CD1c-positive myeloid dendritic cell (primary cell): ENCODE measurements around the gene PTPRN2.
"Not testable (repeated sequence)": the region's sequence is repeated elsewhere in the genome, so short reads cannot be mapped to it uniquely, and the experiment has no call there.

Source experiments
- DNase-seq: peaks from one replicate; pipeline ENCODE4 v3.0.0-alpha.2; 2016; ENCODE audit errors: extremely low spot score

Gene PTPRN2

DNA sequence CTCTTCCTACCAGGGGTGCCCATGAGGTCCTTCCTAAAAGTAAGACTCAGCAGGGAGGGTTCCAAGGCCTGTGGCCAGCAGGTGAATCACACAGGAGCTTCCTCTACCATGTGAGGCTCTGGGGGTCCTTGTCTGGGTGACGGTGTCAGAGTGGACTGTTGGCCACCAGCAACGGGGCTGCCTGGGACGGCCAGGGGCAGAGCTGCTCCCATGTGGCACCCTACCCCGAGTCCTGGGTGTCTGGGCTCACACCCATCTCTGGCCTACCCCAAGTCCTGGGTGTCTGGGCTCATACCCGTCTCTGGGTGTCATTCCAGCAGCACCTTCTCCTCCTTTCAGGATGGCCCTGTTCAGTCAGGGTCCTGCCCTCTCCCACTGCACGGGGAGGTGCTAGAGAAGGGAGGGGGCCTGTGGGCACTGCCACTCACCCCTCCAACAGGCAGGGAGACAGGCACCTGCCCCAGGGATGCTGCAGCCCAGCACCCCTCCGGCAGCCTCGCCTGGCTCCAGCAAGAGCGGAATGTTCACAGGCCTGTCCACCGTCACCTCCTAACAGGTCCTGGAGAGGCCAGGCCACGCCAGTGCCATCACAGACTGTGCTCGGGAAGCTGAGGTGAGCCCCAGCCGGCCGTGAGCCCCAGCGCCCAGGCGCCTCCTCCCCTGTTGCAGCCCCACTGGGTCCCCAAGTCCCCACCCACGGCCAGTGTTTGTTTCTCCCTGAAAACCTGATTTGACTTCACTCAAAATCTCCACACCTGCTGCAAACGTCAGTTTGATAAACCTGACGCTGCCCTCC lies 143.7 kb downstream of the PTPRN2 start:
- no peak for DNase-seq

DNA sequence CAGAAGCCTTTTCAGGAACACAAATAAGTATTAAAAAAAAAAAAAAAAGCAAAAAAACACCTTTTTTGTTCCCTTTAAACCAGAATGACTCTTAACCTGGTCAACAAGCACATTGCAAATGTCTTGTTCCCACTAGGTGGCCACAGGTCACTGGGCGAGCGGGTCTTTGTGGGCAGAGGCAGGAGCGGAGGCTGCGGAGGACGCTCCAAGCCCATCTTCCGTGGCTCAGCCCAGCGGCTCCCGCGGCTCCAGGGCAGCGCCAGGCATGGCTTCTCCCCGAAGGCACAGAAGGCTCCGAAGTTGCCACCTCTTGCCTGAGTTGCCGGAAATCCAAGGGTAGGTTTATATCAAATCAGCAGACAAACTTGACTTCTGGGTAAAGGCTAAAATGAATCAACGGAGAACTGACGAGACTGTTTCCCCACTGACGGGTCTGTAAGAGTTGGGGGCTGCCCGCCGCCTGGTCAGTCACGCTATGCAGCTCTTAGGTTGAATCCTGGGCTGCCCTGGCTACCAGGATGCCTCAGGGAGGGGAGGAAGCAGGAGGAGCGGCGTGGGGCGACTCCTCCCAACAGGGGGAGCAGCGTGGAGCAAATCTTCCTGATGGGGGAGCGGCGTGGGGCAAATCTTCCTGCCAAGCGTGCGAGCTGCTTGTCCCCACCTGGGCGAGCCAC lies 144.5 kb downstream of the PTPRN2 start:
- no peak for DNase-seq

DNA sequence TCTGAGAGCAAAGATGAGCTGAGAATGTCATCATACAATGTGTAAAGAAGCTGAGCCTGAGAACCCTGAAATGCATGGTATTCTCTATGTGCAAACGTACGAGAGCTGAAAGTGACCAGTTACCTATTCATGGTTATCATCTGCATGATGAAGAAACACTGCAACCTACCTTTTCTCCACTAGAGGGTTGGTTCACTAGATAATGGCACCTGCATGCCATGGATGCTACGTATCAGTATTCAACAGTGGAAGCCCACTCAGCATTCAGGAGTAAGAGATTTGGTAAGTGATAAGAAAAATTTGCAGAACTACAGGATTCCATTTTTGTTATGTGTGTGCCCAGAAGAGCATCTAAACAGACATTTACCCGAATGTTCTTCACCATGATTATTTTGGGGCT lies 145.4 kb downstream of the PTPRN2 start:
- no peak for DNase-seq

DNA sequence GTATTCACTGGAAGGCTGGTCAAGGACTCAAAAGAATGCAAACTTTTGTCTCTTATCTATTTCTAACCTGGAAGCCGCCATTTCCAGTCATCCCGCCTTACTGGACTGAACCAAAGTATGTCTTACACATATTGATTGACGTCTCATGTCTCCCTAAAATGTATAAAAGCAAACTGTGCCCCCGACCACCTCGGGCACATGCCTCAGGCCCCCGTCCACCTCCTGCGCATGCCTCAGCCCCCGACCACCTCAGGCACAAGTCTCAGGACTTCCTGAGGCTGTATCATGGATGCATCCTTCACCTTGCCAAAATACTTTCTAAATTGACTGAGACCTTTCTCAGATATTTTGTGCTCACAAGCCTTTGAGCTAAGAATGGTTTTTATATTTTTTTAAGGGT lies 148.6 kb downstream of the PTPRN2 start:
- DNase-seq, result no peak

GRCh38 chr7:158432369-158433341 lies 155.0 kb downstream of the PTPRN2 start:
- no peak for DNase-seq

- DNase-seq, result no peak
These were observed 155.7 kb downstream of the PTPRN2 start for GRCh38 chr7:158431941-158432347.

GRCh38 chr7:158431055-158431940 lies 156.3 kb downstream of the PTPRN2 start:
- DNase-seq, result no peak

- DNase-seq, result no peak
These were observed 157.2 kb downstream of the PTPRN2 start for GRCh38 chr7:158430308-158431034.

DNA sequence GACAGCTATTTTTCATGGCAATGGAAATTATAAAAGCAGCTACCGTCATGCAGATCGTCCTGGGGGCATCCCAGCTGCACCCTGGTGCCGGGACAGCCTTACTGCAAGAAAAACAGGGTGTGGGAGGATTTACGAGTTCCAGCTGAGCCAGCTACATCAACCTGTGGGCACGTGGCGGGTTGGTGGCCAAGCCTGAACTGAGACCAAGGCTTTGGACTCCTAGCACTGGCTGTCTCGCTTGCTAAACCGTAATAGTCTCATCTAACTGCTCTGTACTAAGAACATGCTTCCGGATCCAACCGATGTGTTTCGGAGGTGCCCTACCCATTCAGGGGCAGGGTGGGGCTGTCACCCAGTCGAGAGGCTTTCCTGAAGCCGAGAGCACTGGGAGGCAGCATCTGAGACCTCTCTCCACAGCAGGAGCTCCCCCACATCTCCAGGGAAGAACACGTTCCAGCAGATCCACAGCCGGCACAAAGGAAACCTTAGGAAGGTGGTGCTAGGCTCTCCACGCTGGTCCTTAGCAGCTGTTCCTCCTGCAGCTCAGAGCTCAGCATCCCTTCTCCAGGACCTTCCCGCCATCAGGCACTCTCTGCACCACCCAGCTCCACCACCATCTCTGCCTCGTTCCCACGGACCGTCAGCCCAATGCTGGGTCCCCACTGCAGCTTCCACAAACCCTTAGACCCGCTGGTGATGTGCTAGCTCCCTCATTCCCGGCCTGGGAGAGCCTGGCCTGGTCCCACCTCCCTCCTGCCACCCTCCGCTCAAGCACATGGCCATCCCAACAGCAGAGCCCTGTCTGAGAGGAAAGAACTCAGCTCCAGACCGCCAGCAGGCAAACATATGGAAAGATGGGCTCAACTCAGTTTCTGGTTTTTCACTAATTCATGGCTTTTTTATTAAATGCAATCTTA lies 158.5 kb downstream of the PTPRN2 start:
- DNase-seq, result no peak

- no peak for DNase-seq
These were observed 159.3 kb downstream of the PTPRN2 start for GRCh38 chr7:158428131-158428836.

- DNase-seq, result not testable (repeated sequence)
These were observed 161.9 kb downstream of the PTPRN2 start for GRCh38 chr7:158425676-158426075.

DNA sequence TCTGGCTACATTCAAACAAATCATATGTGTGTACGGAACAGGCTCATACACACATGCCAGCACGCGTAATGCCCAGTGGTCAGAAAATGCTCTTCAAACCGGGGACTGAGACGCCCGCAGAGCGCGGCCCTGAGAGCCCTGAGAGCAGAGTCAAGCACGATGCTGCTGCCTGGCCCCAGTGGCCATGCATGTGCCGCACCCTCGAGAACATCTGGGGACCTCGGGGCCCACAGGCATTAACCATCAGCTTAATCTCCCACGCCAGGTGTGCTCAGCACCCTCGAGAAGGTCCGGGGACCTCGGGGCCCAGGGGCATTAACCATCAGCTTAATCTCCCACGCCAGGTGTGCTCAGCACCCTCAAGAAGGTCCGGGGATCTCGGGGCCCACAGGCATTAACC lies 163.1 kb downstream of the PTPRN2 start:
- DNase-seq, result no peak

GRCh38 chr7:158424011-158424410 lies 163.6 kb downstream of the PTPRN2 start:
- DNase-seq, result no peak

GRCh38 chr7:158422887-158423560 lies 164.6 kb downstream of the PTPRN2 start:
- no peak for DNase-seq

- no peak for DNase-seq
These were observed 165.3 kb downstream of the PTPRN2 start for GRCh38 chr7:158422196-158422886.

DNA sequence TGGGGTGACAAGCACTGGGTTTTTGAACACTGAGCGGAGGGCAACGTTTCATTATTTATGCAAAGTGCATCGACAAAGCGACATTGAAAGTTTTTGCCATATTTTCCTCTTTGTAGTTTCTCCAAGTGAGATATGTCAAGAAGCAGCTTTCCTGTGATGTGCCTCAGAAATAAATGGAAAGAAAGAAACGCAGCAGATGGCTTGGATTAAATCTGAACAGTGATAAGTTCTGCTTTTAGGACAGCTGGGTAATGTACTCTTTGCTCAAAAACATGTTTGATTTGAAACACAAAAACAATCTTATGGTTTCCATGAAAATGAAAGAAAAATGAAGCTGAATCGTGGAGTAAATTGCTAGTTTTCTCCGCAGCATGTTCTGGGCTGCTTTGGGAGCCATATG lies 166.3 kb downstream of the PTPRN2 start:
- no peak for DNase-seq

DNA sequence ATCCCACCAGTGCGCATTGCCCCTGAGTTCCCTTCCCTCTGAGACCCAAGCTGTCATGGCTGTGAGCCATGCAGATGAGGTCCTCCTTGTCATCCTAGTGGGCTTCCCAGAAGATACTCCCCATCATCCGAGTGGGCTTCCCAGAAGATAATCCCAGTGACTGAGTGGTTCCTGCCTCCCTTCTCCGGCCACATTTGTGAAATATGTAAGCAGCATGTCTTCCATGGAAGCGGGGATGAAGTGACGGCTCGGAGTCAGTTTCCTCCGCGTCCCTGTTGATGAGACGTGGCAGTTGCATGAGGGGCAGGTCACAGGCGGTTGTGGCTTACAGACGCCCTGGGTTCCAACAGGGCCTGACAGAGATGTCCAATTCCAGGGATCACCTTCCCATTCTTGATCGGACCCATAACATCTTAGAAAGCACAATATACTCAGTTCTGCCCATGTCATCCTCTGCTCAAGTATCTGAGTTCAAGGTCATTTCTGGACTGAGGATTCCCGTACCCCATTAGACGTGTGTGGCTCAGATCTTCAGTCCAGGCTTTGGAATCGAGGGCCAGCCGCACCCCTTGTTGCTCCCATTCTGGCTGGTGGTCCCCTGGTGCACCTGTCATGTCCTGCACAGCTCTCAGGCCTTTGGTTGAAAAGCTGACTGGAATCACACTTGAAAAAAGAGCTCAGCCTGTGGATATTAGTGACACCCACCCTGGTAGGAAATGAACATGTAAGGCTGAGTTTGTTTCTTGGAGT lies 166.9 kb downstream of the PTPRN2 start:
- DNase-seq, result no peak
